ENCODE data around the gene SUGCT. TPM values are rescaled to one million over a fixed set of nuclear protein-coding genes. Genes with fewer than 3 reads are reported as not detected.

The SUGCT gene
- total RNA-seq, 1 experiment from 2014 or later, result 5.4 TPM

GRCh38 chr7:40597517-40597916 lies 462.7 kb downstream of the SUGCT start:
- Histone ChIP-seq H3T11ph (ENCODE audit: low read length) (no peak overlapping the region), H3K14ac (ENCODE audit: insufficient read depth, low read length) (no peak overlapping the region), H2BK20ac (ENCODE audit: low read depth, low read length, poor library complexity, severe bottlenecking) (no peak overlapping the region), H2AFZ (ENCODE audit: low read length) (no peak overlapping the region), H2BK5ac (ENCODE audit: insufficient read length, low read length) (no peak overlapping the region), H3K18ac (ENCODE audit: insufficient read length, low read depth, low read length) (no peak overlapping the region), H4K20me1 (ENCODE audit: control insufficient read depth, insufficient read depth, insufficient read length) (no peaks in the 10 kb centered on the region), H3K79me2 (ENCODE audit: insufficient read depth, low read length) (no peaks in the 10 kb centered on the region), H3K79me1 (ENCODE audit: insufficient read depth, low read depth, low read length, poor library complexity, severe bottlenecking) (no peaks in the 10 kb centered on the region), H3K4me2 (ENCODE audit: insufficient read depth, insufficient read length, low read length) (no peak overlapping the region), H2BK12ac (ENCODE audit: insufficient read length, low read depth, low read length) (no peak overlapping the region), H3K9ac (ENCODE audit: extremely low read depth, insufficient read length, low read length) (no peak overlapping the region), H2BK120ac (ENCODE audit: low read depth, low read length, poor library complexity, severe bottlenecking) (no peak overlapping the region), H3K27me3 (ENCODE audit: insufficient read depth, low read length) (no peaks in the 10 kb centered on the region), H3K27ac (ENCODE audit: insufficient read length, low read depth, low read length) (no peak overlapping the region), H3K4ac (ENCODE audit: low read depth, low read length) (no peak overlapping the region), H2BK15ac (ENCODE audit: low read depth, low read length) (no peak overlapping the region), H4K5ac (ENCODE audit: insufficient read length, low read depth, low read length) (no peak overlapping the region), H3K4me1 (ENCODE audit: insufficient read depth, low read length) (no peaks in the 10 kb centered on the region), H3K9me3 (ENCODE audit: control insufficient read depth, low read depth, low read length) (no peaks in the 10 kb centered on the region), H4K91ac (ENCODE audit: insufficient read length, low read depth, low read length) (no peak overlapping the region), H2AK5ac (ENCODE audit: insufficient read length, low read length) (no peak overlapping the region), H3K56ac (ENCODE audit: insufficient read length, low read depth, low read length) (no peak overlapping the region), H3K23ac (ENCODE audit: insufficient read length, low read depth, low read length) (no peak overlapping the region), H4K8ac (replicated peaks; ENCODE audit: insufficient read length, low read depth, low read length) (no peak overlapping the region), H3K23me2 (ENCODE audit: insufficient read length, low read depth, low read length, poor library complexity, severe bottlenecking) (no peaks in the 10 kb centered on the region)
- Mint-ChIP-seq H3K27ac (no peak overlapping the region), H3K27me3 (ENCODE audit: low read depth) (no peaks in the 10 kb centered on the region), H3K4me1 (no peaks in the 10 kb centered on the region), H3K36me3 (ENCODE audit: insufficient read depth in 1 of 3, low read depth in 3 of 3) (no peaks in the 10 kb centered on the region; a peak in 2 of 7 replicates), H3K9me3 (no peaks in the 10 kb centered on the region; a peak in 3 of 5 replicates), H3K4me3 (no peak overlapping the region)
- TF ChIP-seq, protein P1, sequence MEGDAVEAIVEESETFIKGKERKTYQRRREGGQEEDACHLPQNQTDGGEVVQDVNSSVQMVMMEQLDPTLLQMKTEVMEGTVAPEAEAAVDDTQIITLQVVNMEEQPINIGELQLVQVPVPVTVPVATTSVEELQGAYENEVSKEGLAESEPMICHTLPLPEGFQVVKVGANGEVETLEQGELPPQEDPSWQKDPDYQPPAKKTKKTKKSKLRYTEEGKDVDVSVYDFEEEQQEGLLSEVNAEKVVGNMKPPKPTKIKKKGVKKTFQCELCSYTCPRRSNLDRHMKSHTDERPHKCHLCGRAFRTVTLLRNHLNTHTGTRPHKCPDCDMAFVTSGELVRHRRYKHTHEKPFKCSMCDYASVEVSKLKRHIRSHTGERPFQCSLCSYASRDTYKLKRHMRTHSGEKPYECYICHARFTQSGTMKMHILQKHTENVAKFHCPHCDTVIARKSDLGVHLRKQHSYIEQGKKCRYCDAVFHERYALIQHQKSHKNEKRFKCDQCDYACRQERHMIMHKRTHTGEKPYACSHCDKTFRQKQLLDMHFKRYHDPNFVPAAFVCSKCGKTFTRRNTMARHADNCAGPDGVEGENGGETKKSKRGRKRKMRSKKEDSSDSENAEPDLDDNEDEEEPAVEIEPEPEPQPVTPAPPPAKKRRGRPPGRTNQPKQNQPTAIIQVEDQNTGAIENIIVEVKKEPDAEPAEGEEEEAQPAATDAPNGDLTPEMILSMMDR (conservative IDR thresholded peaks at IDR 0.05), result no peak
- DNase-seq, result no peak
